GM19397 (cell line): Measurements from ENCODE around the gene THBS4.
"Not testable (repeated sequence)": the region's sequence is repeated elsewhere in the genome, so short reads cannot be mapped to it uniquely, and the experiment has no call there.

Experiments used
- ATAC-seq: cut with Tn5 transposase; IDR thresholded peaks from one replicate; pipeline ENCODE4 v1.9.1; 2021; ENCODE audit warnings: mild to moderate bottlenecking, moderate library complexity; ENCODE audit not compliant: unreplicated experiment

The THBS4 gene

DNA sequence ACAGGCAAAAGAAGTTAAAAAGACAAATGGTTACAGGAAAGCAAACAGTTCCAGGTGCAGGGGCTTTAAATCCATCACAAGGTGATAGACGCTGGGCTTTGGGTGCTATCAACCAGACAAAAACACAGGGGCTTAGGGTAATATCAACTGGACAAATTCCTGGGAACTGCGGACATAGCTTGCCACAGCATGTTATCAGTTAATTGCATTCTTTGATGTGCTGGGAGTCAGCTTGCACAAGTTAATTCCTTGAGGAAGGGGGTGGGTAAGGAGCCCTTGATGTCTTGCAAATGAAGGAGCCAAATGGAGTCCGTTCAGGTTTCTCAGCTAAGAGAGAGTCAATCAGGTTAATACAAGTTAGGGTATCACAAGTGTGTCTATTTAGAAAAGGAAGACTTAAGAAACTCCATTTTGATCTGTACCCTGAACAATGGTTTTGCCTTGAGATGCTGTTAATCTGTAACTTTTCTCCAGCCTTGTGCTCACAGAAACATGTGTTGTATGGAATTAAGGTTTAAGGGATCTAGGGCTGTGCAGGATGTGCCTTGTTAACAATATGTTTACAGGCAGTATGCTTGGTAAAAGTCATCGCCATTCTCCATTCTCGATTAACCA lies 76.3 kb downstream of the THBS4 start:
- ATAC-seq, result not testable (repeated sequence)

DNA sequence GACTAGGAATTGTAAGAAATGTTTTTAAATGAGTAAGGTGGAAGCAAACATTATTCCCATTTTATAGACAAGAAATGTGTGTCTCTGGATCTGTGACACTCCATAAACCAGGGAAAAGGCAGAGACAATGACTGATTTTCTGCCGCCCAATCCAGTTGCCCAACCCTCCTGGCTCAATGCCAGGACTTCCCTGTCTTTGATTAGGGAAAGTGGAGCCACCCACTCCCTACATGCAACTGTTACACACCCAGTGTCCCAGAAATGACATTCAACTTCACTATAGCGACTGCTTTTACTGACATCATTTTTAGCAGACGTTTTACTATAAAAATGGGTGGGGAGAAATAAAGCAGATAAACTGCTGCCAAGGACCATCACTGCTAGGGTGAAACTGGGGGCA lies 79.7 kb downstream of the THBS4 start:
- ATAC-seq, result no peak

DNA sequence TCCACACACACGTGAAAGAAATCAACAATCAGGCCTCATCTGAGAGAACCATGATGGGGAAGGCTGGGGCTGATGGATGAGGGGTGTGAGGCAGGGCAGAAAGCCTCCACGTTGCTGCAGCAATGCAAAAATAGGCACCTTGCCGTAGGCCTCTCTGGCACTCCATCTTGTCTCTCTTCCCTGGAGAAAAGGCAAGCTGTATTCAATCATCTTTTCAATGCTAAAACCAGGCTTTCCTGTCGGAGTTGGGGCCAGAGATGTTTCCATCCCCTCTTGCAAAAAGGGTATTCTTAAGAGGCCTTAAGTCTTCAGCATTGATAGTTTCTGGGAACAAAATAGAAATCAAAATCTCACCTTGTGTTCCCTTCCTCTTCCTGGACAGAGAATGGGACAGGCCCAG lies 80.9 kb downstream of the THBS4 start:
- no peak for ATAC-seq

DNA sequence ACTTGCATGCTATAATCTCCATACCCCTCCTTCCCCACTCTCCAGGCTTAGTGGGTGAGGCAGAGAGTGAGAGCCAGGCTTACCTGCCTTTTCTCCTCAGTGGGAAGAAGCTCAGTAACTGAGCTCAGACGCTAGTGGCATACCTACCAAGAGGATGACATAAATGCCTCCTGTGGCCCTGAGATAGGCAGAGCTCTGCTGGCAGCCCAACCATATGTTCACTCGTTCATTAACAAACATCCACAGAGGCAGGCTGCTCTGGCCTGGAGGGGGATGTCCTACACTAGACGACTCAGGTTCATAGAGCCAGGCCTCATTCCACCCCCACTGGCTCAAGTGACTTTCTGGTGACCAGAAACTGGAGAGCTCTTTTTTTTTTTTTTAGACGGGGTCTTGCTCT lies 81.3 kb downstream of the THBS4 start:
- no peak for ATAC-seq

DNA sequence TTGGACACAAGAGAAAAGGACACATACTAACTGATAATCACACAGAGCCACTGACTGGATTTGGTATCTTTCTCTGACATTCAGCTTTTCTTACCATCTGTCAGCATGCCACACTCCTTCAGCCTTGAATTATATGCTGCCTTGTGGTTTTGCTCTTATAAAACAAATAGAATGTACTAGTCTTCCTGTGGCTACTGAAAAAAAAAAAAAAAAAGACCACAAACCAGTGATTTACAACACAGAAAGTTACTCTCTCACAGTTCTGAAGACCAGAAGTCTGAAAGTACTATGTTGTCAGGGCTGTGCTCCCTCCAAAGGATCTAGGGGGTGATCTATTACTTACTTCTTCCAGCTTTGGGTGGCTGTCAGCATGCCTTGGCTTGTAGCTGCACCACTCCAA lies 82.3 kb downstream of the THBS4 start:
- ATAC-seq, result no peak

DNA sequence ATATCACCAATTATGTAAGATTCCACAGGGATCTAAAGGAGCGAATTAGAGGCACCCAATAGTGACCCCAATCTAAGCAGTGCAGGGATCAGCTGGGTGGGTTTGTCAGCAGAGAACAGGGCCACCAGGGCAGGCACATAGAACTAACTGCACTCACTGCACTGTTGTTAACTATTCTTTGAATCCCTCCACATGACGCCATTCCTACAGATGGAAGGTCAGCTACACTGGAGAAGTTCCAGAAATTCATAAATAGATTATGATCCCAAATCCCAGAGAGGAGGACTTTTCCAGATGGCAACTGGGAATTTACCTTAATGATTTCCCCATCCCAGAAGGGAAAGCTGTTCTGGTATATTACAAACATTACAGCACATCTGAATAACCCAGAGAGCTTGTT lies 84.2 kb downstream of the THBS4 start:
- ATAC-seq, result no peak

DNA sequence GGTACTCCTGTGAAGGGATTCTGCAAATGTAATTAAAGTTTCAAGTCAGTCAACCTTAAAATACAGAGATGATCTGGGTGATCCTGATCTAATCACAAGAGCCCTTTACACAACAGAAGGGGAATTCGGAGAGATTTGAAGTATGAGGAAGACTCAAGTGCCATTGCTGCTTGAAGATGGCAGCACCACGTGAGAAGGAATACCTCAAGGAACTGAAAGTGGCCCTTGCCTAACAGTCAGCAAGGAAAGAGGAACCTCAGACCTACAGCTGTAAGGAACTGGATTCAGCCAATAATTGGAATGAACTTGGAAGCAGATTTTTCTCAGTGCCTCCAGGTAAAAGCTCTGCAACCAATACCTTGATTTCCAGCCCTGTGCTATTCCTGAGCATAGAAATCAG lies 87.4 kb downstream of the THBS4 start:
- ATAC-seq, result no peak

DNA sequence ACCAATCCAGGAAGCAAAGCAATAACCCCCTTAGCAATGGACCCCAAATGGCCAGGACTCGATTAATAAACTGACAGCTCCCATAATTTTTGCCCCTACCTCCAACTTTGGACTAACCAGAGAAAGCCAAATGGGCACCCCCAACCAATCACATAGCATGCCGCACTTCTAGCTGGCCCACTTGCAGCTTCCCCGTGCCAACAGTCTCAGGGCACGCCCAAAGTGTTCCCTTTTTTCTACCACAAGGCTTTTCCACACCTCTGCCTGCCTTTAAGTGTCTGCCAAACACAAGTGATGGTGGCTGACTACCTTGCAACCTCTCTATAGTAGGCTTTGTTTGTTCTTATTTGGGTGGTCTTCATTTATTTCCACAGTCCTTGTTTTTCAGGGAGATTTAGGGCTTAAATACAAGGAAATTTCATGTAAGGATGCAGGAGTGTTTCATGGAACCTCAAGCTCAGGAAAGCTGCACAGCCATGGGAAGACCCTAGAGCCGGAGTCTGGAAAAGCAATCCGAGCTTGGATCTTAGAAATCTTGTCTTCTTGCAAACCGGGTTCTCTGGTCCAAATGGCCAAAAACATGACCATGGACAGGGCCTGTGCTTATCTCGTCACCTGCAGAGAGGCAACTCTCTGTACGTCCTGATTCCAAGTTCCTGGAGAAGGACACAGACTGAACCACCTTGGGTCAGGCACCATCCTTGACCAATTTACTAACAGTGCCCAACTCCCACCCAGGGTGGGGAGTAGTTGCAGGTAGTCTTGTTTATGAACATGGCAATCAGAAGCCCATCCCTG lies 89.2 kb downstream of the THBS4 start:
- no peak for ATAC-seq

DNA sequence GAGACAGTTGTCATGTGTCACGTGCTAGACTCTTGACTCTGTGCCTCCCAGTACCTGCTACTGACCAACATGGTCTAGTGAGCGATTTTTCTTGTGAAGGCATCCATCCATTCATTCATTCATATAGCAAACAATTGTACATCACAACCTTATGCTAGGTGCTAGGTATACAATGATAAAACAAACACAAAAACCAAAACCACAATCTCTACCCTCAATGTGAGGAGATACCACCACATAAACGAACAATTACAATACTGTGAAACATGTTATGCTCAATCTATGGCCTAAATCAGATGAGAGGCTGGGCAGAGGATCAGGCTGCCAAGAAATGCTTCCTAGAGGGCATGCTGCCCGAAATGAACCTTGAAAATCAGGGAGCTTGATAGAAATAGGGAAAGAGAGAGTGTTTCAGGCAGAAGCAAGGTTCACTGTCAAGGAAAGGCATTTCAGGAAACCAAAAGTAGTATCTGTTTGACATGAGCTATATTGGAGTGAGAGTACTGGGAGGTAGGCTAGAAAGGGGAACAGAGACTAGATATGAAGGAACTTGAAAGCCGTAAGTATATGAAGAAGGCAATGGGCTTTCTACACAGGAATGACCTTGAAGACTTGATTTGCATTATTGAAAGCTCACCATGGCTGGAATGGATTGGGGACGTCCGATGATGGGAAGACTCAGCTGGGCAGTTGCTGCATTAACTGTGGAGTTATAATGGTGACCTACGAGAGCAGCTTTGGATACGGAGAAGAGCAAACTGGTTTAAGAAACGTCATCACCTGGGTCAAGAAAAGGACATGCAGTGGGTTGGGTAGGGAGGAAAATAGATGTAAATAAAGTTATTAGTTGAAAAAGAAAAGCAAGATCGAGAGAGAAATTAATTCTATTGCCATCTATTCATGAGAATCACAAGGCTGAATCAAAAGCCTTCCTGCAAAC lies 90.1 kb downstream of the THBS4 start:
- ATAC-seq, result peak; percentile 69

DNA sequence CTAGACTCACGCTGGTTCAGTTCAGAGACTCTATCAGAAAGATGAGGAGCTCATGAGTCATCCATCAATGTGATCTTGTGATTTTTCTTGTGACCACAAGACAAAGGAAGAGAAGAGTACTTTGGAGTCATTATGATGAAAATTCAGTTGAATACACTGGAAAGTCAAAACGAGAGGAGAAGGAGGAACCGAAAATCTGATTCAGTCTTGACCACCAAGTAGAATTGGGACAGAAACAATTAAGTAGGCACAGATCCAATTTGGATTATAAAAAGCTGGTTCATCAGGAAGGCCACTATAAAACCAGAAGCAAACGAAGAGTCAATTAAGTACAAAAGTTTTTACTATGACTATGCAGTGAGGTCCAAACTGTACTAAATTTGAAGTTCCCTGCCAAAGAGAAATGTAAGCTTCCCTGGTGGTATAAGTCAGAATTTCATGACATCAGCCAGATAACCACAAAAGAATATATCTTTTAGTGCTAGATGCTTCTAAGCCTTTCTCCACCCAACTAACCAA lies 90.9 kb downstream of the THBS4 start:
- ATAC-seq, result peak; percentile 49

- no peak for ATAC-seq
These were observed 92.0 kb downstream of the THBS4 start for GRCh38 chr5:80127116-80127552.

DNA sequence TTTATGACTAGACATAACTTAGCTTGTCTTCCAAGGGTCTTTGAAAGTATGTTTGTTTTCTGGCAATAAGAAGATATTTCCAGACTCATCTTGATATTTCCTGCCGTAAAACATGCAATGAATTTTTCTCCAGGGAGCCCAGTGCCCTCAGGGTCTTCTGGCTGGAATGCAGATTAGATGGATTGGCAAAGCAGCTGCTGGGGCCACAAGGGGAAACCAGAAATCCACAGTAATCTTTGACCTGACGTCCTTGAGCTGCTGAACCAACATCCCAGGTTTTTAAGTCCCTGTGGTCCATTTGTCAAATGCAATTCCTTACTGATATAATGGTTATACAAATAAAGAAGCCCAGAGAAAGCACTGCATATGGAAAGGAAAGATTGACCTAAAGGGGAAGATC lies 93.0 kb downstream of the THBS4 start:
- ATAC-seq, result no peak

GRCh38 chr5:80129146-80129545 lies 94.0 kb downstream of the THBS4 start:
- ATAC-seq, result no peak
